Ishikawa (cell line): ENCODE results near the gene MYH14.

Source experiments
- CEBPB ChIP-seq: IDR thresholded peaks from 2 replicates; pipeline ENCODE4 v1.6.1; 2012
- CREB1 ChIP-seq: IDR thresholded peaks from 2 replicates; pipeline ENCODE4 v1.6.1; 2012; ENCODE audit warnings: low read depth
- EGR1 ChIP-seq: IDR thresholded peaks from 2 replicates; pipeline ENCODE4 v1.6.1; 2012
- EP300 ChIP-seq: IDR thresholded peaks from 2 replicates; pipeline ENCODE4 v1.6.1; 2012; ENCODE audit warnings: borderline replicate concordance
- FOXM1 ChIP-seq: IDR thresholded peaks from 2 replicates; pipeline ENCODE4 v1.6.1; 2012; ENCODE audit warnings: low read depth, borderline replicate concordance
- MAX ChIP-seq: IDR thresholded peaks from 2 replicates; pipeline ENCODE4 v1.6.1; 2012
- NFIC ChIP-seq: IDR thresholded peaks from 2 replicates; pipeline ENCODE4 v1.6.1; 2012
- RAD21 ChIP-seq: IDR thresholded peaks from 2 replicates; pipeline ENCODE4 v1.6.1; 2012; ENCODE audit warnings: low read depth
- TAF1 ChIP-seq: IDR thresholded peaks from 2 replicates; pipeline ENCODE4 v1.6.1; 2012; ENCODE audit warnings: low read depth, mild to moderate bottlenecking
- TCF12 ChIP-seq: IDR thresholded peaks from 2 replicates; pipeline ENCODE4 v1.6.1; 2012; ENCODE audit warnings: low read depth
- TEAD4 ChIP-seq: IDR thresholded peaks from 2 replicates; pipeline ENCODE4 v1.6.1; 2012
- YY1 ChIP-seq: IDR thresholded peaks from 2 replicates; pipeline ENCODE4 v1.6.1; 2012; ENCODE audit warnings: low read depth
- ZBTB7A ChIP-seq: IDR thresholded peaks from 2 replicates; pipeline ENCODE4 v1.6.1; 2012; ENCODE audit warnings: low read depth
- TF ChIP-seq, protein P1 (sequence below): IDR thresholded peaks from 2 replicates; pipeline ENCODE4 v1.6.1; 2012
- TF ChIP-seq, protein P2 (sequence below): IDR thresholded peaks from 2 replicates; pipeline ENCODE4 v1.6.1; 2012; ENCODE audit warnings: low read depth, mild to moderate bottlenecking

The MYH14 gene

DNA sequence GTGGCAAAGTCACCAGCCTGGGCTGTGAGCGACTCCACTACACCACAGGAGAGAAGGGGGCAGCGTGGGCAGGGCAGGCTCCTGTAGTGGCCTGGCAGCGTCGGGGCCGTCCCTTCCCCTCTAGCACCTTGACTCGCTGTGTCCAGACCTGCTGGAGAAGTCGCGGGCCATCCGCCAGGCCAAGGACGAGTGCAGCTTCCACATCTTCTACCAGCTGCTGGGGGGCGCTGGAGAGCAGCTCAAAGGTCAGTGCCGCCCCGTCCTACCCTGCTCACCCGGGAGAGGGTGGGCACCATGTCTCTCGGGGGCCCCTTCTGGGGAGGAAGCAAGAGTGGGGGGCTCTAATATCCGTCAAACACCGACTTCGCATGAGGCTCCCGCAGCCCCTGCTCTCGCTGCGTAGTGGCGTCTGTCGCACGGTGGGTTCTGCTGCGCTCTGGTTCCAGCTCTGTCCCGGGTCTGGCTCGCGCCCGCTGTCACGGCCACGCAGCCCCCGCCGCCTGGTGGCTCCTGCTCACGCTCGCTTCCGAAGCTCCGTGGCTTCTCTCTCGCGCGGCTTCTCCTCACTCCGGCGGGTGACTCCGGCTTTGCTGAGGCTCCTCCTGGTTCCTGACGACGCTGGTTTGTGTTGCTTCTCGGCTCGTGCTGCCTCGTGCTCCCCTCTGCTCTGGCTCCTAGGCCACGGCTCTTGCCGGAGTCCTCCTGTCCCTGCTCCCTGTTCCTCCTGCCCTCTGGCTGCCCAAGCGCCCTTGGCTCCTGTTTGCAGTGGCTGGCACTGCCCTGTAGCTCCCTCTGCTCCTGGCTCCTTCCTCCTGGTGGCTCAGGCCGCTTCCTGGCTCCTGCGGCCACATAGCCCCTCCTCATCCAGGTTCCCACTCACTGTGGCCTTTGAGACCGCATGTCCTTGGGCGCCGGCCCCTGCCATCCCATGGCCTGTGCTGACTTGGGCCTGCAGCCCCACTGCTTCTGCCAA, 27.2 kb downstream of the MYH14 start:
- TF ChIP-seq, protein P1, sequence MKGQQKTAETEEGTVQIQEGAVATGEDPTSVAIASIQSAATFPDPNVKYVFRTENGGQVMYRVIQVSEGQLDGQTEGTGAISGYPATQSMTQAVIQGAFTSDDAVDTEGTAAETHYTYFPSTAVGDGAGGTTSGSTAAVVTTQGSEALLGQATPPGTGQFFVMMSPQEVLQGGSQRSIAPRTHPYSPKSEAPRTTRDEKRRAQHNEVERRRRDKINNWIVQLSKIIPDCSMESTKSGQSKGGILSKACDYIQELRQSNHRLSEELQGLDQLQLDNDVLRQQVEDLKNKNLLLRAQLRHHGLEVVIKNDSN, result no peak
- no peak for TF ChIP-seq EGR1
- no peak for TF ChIP-seq TCF12
- TF ChIP-seq TAF1, result no peak
- no peak for TF ChIP-seq CEBPB
- no peak for TF ChIP-seq YY1
- TF ChIP-seq RAD21, result no peak
- TF ChIP-seq FOXM1, result no peak
- TF ChIP-seq, protein P2, sequence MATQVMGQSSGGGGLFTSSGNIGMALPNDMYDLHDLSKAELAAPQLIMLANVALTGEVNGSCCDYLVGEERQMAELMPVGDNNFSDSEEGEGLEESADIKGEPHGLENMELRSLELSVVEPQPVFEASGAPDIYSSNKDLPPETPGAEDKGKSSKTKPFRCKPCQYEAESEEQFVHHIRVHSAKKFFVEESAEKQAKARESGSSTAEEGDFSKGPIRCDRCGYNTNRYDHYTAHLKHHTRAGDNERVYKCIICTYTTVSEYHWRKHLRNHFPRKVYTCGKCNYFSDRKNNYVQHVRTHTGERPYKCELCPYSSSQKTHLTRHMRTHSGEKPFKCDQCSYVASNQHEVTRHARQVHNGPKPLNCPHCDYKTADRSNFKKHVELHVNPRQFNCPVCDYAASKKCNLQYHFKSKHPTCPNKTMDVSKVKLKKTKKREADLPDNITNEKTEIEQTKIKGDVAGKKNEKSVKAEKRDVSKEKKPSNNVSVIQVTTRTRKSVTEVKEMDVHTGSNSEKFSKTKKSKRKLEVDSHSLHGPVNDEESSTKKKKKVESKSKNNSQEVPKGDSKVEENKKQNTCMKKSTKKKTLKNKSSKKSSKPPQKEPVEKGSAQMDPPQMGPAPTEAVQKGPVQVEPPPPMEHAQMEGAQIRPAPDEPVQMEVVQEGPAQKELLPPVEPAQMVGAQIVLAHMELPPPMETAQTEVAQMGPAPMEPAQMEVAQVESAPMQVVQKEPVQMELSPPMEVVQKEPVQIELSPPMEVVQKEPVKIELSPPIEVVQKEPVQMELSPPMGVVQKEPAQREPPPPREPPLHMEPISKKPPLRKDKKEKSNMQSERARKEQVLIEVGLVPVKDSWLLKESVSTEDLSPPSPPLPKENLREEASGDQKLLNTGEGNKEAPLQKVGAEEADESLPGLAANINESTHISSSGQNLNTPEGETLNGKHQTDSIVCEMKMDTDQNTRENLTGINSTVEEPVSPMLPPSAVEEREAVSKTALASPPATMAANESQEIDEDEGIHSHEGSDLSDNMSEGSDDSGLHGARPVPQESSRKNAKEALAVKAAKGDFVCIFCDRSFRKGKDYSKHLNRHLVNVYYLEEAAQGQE, result no peak
- no peak for TF ChIP-seq NFIC
- TF ChIP-seq EP300, result no peak

DNA sequence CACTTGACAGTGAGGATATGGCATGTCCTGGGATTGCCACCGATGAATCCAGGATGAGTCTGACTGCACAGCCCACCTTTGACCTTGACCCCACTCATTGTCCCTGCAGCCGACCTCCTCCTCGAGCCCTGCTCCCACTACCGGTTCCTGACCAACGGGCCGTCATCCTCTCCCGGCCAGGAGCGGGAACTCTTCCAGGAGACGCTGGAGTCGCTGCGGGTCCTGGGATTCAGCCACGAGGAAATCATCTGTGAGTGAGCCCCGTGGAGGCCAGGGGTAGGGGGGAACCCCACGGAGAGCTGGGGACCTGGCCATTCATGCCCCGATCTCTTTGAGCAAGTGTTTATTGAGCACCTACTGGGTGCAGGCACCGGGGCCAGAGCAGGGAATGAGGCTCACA, 28.4 kb downstream of the MYH14 start:
- no peak for TF ChIP-seq ZBTB7A
- TF ChIP-seq EP300, result no peak
- no peak for TF ChIP-seq FOXM1
- no peak for TF ChIP-seq TCF12
- TF ChIP-seq NFIC, result no peak
- TF ChIP-seq, protein P1, result no peak
- TF ChIP-seq TEAD4, result no peak
- no peak for TF ChIP-seq YY1

GRCh38 chr19:50232600-50232999, 29.2 kb downstream of the MYH14 start:
- TF ChIP-seq CEBPB (no peak), CREB1 (no peak), MAX (no peak), FOXM1 (no peak), TEAD4 (no peak), TAF1 (no peak), EP300 (no peak), YY1 (no peak), RAD21 (no peak), NFIC (no peak), EGR1 (no peak), ZBTB7A (no peak), TCF12 (no peak)
- TF ChIP-seq, protein P2, result no peak
- TF ChIP-seq, protein P1, result no peak

DNA sequence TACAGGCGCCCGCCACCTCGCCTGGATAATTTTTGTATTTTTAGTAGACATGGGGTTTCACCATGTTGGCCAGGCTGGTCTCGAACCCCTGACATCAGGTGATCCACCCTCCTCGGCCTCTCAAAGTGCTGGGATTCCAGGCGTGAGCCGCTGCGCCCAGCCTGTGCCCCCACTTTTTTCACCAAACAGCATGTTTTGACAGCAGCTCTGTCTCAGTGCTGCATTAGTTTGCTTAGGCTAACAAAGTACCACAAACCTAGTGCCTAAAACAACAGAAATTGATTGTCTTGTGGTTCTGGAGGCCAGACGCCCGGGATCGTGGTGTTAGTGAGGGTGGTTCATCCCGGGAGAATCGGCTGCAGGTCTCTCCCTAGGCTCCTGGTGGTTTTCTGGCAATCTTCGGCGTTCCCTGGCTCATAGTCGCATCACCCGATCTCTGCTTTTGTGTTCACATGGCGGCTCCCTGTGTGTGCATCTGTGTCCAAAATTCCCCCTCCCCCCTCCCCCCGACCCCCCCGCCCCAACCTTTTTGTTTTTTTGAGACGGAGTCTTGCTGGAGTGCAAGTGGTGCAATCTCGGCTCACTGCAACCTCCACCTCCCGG, 30.0 kb downstream of the MYH14 start:
- TF ChIP-seq TCF12 (no peak), YY1 (no peak)

DNA sequence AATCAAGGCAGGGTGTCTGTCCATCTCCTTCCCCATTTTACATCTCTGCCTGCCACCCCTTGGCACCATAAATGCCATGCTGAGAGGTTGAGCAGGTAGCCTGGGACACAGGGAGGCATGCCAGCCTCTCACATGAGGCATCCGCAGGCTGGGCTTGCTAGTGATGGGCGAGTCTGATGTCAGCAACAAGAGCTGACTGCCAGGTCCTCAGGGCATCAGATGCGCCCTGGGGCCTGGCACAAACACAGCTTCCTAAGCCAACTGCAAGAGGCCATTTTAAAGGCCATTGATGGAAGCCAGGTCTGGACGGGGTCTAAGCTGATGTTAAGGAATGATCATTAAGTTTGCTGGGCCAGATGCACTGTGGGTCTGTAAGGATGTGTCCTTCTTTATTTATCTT, 34.6 kb downstream of the MYH14 start:
- TF ChIP-seq EGR1 (no peak), YY1 (no peak), RAD21 (no peak), EP300 (no peak), TEAD4 (no peak)
- TF ChIP-seq, protein P2, result no peak
